Stimulated activated CD8-positive, alpha-beta memory T cell treated with anti-CD3 and anti-CD28 coated beads, Interleukin-4, amount 100 ng/mL, for 1 hour (primary cell): ENCODE measurements around the gene CFDP1.

Experiments
- DNase-seq, 2 donors: peaks; one replicate each; pipeline ENCODE4 v3.0.0-alpha.2; 2020; ENCODE audit warnings: low read depth in 2 of 2, low spot score in 1 of 2

CFDP1 gene

DNA sequence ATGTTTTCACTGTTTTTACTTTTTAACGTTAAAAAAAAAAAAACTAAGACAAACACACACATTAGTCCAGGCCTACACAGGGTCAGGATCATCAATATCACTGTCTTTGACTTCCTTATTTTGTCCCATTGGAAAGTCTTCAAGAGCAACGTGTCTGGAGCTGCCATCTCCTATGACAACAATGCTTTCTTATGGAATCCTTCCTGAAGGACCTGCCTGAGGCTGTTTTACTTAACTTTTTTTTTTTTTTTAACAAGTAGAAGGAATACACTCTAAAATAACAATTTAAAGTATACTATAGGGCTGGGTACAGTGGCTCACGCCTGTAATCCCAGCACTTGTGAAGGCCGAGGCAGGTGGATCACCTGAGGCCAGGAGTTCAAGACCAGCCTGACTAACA is 110.1 kb downstream of the CFDP1 start:
- DNase-seq = no peak

DNA sequence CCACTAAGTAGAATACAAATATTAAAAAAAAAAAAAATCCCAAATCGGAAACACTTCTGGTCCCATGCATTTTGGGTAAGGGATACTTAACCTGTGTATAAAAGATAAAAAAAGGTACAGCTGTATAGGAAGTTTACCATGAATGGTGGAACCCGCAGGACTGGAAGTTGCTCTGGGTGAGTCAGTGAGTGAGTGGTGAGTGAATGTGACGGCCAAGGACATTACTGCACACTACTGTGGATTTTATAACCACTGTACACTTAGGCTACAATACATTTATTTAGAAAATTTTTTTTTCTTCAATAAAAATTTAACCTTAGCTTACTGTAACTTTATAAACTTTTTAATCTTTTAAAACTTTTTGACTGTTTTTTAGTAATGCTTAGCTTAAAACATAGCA is 110.6 kb downstream of the CFDP1 start:
- DNase-seq = no peak

DNA sequence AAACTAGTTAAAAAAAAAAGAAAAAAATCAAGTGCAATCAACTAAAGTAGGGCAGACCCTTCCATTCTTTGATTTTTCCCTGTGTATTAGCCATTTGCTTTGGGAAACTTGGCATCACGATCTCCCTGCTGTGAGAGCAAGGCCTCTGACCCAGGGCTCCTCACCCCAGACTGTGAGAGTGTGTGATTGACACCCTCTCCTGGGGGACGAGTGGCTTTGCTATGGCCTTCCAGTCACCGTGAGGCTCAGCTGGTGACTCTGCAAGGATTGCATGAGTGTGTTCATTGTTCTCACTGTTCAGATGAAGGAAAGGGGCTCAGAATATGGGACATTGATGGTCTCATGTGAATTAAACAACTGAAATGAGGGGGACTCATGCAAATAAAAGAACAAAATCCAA is 112.9 kb downstream of the CFDP1 start:
- no peak for DNase-seq

DNA sequence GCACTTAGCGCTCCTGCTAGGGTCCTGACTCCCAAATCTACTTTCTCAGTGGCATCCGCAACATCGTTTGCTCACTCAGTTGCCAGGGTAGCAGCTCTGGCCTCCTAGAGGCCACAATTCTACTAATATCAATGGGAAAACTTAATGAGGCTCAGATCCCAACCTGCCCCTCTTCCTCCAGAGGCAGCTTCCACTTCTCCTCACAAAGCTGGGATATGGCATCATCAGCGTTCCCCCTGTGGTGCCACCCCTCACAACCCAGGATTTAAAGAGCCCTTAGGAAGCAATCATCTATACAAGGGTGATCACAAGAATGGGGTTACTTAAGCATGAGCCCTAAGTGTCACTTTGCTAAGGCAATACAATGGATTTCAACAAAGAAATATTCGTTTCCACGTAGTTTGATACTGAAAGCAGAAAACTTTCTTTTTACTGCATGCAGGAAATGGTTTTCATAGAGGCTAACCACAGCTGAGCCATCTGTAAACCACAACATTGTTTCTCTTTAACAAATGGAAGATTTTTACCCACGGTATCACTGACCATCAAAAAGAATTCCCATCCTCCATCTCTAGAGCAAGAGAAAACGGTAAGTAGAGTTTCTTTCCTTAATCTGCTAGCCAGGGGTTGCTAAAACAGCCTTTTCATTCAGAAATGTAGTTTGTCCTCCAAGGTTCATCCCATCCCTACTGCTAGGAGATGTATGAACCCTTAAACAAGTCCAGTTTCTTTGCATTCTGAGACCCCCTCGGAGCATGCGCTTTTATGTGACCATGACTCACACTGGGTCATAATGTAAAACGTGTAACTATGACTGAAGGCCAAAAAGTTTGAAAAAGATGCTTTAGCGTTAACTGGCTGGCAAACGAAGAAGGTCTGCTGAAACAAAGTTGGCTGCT is 113.5 kb downstream of the CFDP1 start:
- no peak for DNase-seq

DNA sequence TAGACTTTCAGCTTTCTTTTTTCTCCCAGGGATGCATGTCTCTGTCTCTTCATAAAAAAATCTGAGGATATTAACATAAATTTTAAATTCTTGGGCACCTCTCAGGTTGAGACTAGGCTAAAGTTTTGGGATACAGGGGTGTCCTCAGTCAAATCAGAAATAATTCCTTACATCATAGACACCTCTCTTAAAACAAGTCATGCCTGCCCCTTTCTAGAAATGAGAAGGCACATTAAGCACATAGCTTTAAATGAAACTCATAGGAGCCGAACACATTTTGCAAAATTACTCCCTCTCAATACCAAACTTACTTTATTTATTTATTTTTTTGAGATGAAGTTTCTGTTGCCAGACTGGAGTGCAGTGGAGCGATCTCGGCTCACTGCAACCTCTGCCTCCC is 114.6 kb downstream of the CFDP1 start:
- DNase-seq = no peak

DNA sequence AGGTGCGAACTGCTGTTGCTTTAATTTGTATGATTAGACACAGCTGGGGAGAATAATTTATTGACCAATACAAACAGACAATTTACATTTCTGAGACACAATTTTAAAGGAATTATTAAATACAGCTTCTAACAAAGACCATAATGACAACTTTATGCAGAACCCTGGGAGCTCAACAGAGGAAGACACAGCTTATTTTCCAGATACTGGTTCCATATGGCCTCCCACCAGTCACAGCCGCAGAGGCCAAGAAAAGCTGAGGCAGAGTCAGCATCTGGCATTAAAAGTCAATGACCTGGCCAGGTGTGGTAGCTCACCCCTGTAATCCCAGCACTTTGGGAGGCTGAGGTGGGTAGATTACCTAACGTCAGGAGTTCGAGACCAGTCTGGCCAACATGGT is 115.8 kb downstream of the CFDP1 start:
- no peak for DNase-seq

DNA sequence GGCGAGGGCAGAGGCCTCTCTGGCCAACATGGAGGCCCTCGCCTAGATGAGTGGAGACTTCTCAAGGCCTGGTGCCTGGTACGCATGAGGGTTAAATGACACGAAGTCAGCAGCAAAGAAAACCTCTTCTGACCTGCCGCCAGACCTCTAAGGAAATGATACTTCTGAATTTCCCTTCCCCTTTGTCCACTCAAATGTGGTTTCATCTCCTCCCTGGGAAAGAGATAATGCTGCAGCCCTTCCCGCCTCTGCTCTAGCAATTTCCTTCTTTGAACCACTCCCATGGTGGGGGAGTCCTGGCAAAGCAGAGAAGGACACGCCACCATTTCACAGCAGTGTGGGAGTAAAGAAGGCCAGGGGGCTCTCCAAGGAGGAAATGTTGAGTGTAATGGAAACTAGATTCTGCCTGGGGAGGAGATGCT is 116.2 kb downstream of the CFDP1 start:
- DNase-seq = no peak

DNA sequence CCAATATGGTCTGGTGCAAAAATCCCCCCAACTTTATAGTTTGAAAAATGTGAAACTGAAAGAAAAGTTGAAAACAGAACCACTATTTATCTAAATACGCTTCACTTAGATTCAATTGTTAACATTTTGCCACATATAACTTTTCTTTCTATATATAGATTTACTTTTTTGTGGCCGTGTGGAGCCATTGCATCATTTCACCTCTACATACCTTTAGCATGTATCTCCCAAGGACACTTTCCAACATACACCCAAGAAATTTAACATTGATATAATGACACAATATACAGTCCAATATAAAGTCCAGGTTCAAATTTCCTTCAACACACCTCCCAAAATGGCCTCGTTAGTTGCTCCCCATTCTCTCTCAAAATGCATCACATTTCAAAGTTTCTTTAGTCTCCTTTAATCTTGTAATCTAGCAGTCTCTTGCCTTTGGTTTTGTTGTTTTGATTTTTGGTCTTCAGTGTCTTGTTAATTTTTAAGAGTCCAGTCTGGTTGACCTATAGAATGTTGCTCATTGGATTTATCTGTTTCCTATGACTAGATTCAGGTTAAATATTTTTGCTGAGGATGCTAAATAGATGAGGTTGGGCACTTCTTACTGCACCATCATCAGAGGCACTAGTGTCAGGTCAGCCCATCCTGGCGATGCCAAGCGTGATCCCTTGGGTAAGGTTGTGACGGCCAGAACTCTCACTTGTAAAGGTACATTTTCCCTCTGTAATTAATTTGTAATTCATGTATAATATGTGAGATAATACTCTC is 117.6 kb downstream of the CFDP1 start:
- no peak for DNase-seq

DNA sequence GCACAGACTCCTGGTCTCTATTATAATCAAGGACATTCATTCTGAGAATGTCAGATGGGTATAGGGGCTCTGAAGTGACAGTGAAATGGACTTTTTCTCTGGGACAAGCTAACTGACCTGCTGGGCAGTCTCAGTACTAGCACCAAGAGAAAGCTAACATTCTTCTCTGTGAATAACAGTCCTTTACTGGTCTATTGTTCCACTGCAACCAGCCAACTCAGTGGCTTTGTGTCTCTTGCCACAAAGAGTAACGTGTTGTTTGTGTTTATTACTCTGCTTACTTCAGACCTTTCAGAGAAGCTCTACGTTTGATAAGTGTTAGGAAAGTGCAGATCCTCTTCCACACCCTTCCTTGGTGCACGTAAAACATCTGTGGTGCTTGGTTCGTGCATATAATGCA is 120.4 kb downstream of the CFDP1 start:
- no peak for DNase-seq

DNA sequence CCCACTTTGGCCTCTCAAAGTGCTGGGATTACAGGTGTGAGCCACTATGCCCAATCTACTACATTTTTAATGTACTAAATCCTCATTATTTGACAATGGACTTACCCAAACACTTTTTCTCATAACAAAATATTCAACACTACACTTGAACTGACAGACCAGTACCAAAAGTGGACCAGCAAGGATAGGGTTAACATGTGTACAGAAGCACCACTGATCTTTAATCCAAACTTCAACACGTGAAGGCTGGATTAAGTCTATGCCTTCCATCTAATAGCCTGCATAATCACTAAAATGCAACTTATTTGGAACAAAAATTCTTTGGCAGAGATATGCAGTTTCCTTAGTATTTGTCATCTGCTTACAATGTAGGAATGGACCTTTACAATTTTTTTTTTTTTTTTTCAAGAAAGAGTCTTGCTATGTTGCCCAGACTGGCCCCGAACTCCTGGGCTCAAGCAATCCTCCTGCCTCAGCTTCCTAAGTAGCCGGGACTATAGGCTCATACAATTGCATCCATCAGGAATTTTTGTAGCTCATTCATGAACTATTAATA is 121.8 kb downstream of the CFDP1 start:
- no peak for DNase-seq

DNA sequence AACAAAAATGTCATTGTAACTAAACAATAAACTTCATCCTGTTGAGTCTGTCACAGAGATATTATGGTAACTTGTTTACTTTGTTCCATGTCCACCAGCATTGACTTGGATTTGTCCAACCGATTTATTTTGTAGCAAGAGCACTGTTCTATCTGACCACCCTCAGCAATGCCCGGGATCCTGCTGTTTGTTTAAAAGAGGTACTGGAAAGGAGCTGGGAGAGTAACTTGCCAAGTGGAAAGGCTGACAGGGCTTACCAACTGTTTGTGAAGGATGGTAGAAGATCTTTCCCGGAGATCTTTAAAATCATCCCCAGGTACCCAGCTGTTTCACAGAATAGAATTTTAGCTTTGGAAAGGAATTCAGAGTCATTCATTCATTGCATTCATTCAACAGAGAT is 122.8 kb downstream of the CFDP1 start:
- DNase-seq = no peak

DNA sequence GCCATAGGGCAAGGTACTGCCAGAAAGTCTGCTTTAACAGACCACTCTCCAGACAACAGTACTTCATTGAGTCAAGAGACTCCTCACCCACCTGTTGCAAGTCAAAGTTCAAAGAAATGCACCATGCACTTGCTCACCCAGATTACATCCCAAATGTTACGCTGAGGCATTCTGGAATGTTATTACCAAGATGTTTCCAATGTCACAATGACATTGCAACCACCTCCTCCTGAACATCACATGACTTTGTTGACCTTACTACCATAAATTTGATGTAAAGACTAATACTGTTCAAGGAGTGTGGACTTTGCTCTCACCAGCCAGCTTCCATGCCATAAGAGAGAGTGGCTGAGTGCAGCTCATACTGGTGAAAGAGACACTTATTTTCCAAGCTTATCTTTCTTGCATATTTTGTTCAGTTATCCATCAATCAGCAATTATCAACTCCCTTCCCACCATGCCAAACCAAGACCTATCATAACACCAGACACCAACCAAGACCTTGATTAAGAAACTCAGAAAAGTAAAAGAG is 123.3 kb downstream of the CFDP1 start:
- no peak for DNase-seq

DNA sequence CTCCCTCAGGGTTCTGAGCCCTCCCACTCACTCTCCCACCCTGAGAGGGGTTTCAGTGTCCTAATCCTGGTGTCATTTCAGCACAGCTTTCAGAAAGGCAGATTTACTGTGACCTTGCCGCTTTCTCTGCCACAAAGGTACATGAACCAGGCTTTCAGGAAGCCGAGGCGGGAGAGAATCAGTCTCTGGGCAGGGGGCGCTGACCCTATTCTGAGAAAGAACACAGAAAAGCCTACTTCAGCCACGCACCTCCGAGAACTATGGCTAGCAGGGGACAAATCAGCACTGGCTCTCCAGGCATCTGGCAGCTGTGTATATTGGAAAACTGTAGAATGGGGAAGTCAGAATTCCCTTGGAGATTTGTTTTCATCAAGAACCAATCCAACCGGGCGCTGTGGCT is 124.1 kb downstream of the CFDP1 start:
- no peak for DNase-seq

DNA sequence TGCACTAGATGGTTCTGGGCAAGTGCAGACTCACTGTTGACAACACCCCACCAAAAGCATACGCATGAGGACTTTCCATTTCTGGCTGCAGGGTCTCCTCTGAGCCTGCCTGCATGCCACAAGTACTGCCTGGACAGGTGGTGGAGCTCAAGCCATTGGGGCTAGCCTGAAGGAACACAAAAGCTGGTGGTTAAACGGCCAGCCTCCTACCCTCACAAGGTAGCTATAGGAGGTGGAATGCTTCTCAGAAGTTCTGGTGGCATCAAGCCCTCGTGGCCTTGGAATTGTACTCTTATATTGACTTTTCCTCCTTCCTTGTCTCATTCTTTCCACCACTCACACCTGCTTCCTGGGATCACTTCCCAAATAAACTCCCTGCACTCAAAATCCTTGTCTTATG is 125.3 kb downstream of the CFDP1 start:
- DNase-seq = no peak

DNA sequence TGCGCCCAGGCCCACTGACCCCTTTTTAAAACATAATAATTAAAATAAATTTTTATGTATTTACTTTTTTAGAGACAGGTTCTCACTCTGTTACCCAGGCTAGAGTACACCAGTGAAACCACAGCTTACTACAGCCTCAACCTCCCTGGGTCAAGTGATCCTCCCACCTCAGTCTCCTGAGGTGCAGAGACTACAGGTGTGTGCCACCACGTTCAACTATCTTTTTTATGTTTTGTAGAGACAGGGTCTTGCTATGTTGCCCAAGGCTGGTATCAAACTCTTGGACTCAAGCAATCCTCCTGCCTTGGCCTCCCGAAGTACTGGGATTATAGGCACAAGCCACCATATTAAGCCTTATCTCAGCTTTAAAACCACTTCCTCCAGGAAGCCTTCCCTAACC is 125.8 kb downstream of the CFDP1 start:
- DNase-seq = no peak

DNA sequence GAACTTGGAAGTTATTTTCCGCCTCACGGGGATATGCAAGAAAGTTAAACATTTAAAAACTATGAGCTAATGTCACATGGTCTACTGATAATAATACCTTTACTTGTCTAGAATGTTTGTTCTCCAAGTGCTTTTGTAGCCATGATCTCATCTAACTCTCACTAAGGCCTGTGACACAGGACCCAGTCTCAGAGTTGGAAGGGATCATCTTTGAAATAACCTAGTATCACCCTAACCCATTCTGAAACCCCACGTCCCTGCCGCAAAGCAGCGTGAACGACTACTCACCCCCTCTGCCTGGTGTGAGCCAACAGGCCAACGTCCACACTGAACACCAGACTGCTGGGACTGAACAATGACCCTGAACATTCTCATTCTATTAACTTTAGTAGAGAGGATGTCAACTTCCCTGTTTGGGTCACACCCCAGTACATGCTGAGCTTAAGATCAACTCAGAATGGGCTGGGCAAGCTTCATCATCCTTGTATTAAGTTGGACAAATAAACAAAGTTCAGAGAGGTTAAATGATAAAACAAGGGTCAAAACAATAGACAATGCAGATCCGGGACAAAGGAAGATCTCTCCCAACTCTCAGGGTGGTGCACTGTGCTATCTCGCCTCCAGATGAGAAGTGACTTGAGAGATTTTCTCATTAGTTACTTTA is 127.1 kb downstream of the CFDP1 start:
- DNase-seq = no peak

DNA sequence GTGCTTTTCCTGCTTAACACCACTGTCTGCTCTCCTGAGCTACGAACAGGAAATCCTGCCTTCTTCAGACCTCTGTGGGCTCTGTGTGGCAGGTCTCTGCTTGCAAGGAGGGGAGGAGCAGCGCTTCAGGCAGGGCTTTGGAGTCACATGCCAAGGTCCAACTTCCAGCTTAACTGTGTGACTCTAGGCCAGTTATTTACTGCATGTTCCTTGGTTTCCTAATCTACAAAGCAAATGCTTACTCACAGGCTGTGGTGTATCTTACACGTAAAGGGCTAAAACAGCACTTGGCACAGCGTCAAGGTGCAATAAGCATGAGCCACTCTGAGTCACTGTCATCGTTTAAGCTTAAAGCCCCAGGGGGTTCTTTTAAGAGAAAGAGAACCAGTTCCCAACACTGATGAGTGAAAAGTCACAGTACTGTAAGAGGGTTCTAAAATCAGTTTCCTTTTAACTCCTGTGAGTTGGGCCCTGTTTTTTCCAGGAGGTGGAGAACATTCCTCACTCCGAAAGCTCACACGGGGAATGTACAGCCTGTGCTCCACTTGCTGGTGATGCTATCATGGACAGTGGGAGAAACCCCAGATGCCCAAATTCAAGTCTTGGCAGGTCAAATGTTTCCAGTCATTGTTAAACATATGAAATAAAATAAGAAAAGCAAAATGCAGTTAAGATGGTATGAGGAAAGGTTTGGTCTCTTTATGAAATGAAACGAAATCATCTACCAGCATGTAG is 127.8 kb downstream of the CFDP1 start:
- DNase-seq = peak in 1 of 2 donors; percentile 9

DNA sequence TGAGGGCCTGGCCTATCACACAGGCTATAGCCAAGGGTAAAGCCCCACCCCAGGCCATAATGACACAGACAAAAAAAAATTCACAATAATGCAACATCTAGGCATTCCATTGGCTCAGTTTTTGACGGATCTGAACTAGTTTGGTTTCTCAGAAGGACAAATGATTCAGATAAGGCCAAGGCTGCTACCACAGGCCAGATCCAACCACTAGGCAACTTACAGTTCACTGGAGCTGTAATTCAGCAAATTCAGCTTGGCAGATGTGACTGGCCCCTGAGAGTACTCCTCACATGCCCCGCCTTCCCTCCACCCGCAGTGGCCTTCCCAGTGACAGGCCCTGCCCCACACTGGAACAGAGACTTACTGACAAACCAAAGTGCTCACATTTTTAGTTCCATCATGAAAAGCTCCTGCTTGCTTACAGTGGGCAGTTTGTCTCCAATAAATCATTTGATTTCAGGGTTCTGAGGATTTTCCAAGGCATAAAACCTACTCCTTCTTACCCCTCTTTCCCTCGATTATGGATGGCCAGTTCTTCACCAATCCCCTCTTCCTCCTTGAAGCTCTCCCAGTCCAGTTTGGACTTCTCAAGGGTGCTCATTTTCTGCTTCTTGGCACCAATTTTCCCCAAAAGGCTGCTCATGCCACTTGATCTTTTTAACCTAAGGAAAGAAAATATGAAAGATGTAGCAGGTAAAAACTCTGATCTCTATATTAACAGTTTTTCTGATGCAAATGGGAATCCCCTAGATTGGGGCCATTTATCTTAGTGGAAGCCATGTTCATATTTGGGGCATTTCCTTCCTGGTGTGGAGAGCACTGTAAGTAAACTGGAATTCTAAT is 128.6 kb downstream of the CFDP1 start:
- DNase-seq = no peak

DNA sequence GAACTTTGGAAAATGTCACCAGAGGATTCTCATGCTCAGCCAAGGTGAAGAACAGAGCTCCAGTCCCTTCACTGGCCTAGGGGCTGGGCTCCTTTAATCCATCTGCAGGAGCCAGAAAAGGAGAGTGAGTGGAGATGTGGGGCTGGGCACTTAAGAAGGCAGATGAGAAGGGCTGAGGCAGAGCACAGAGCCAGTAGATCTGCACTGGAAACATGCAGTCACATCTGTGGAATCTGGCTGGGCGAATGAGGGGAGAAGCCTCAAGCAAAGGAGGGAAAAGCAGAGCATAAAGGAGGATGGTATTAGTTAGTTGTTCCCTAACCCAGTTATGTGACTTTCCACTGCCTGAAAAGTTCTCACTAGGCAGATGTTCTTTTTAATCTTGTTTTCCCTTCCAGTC is 131.5 kb downstream of the CFDP1 start:
- DNase-seq = no peak

DNA sequence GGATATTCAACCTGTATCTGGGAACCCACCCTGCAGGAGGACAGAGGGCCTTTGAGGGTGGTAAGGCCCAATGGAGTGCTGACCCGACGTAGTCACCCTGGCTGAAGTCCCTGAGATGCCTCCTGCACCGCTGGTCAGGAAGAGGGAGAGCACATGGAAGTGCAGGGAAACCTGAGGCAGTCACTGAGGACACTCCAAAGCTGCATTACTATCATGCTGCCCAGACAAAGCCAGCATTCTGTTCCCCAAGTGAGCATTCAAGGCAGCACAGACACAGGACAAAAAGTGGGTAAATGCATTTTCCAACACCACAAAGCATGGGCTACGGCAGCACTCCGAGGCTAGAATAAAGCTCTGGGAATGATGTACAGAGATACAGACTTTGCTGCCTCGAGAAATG is 135.0 kb downstream of the CFDP1 start:
- DNase-seq = no peak
